GM10266 (cell line): ENCODE results near the gene ACOT7.
A peak's percentile ranks its signal among the peaks of the same experiment; 100 is the strongest.

Source experiments
- DNase-seq: peaks from one replicate; pipeline ENCODE4 v3.0.0; 2012; ENCODE audit errors: extremely low spot score
- TF ChIP-seq, protein P1 (sequence below): IDR thresholded peaks from 2 replicates; pipeline ENCODE4 v1.5.1; 2012; ENCODE audit warnings: mild to moderate bottlenecking, low read depth; ENCODE audit not compliant: control insufficient read depth, insufficient read depth; ENCODE audit errors: missing control alignments

Gene ACOT7

DNA sequence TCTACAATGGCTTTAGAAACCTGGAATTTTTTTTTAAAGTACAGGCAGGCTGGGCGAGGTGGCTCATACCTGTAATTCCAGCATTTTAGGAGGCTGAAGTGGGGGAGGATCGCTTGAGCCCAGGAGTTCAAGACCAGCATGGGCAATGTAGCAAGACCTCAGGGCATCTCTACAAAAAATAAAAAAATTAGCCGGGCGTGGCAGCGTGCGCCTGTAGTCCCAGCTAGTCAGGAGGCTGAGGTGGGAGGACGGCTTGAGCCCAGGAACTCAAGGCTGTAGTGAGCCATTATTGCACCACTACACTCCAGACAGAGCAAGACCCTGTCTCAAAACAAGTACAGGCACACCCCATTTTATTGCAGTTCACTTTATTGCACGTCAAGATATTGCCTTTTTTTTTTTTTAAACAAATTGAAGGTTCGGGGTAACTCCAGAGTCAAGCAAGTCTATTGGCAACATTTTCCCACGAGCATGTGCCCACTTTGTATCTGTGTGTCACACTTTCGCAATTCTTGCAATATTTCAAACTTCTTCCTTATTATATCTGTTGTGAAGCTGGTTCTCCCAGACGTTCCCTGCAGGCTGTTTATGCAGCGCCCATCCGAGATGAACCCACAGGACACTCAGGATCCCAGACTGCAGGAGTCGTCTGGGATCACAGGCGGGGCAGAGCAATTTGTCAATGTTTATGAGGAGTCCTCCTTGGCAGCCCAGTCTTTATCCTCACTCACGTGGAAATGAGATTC is 21.5 kb upstream of the ACOT7 start:
- DNase-seq, result no peak
- TF ChIP-seq, protein P1, sequence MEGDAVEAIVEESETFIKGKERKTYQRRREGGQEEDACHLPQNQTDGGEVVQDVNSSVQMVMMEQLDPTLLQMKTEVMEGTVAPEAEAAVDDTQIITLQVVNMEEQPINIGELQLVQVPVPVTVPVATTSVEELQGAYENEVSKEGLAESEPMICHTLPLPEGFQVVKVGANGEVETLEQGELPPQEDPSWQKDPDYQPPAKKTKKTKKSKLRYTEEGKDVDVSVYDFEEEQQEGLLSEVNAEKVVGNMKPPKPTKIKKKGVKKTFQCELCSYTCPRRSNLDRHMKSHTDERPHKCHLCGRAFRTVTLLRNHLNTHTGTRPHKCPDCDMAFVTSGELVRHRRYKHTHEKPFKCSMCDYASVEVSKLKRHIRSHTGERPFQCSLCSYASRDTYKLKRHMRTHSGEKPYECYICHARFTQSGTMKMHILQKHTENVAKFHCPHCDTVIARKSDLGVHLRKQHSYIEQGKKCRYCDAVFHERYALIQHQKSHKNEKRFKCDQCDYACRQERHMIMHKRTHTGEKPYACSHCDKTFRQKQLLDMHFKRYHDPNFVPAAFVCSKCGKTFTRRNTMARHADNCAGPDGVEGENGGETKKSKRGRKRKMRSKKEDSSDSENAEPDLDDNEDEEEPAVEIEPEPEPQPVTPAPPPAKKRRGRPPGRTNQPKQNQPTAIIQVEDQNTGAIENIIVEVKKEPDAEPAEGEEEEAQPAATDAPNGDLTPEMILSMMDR, result no peak

DNA sequence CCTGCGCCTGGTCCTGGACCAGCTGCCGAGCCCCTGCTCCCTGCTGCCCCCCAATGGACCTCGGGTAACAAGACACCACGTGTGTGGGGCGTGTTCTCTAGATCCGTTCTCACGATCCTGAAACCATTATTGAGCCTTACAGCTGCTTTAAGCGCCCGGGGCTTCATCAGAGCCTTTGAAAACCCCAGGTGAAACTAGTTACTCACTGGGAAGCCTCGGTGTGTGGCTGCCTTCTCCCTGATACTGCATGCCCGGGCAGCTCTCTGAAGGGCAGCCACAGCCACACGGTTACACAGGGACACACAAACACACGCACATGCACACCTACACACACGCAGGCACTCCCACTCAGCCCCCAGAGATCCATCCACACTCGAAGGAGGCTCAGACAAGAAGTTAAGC is 20.9 kb upstream of the ACOT7 start:
- peak; percentile 85 for DNase-seq
- TF ChIP-seq, protein P1, result peak; percentile 58

DNA sequence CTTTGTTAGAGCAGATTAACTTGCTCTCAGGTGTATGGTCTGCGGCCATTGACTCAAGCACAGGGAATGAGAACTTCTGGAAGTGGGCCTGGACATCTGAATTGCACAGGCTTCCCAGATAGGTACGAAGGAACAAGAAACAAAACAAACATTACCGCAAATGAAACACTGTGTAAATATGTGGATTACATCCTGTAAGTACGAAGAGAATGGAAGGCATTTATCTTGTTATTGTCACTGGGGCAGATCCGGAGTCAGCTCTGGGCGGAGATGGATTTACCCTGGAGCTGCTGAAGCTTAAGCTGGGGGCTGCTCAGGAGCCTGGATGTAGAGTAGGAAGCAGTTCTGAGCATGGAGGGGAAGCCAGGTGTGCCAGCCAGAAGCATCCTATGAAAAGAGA is 19.3 kb upstream of the ACOT7 start:
- DNase-seq, result no peak

DNA sequence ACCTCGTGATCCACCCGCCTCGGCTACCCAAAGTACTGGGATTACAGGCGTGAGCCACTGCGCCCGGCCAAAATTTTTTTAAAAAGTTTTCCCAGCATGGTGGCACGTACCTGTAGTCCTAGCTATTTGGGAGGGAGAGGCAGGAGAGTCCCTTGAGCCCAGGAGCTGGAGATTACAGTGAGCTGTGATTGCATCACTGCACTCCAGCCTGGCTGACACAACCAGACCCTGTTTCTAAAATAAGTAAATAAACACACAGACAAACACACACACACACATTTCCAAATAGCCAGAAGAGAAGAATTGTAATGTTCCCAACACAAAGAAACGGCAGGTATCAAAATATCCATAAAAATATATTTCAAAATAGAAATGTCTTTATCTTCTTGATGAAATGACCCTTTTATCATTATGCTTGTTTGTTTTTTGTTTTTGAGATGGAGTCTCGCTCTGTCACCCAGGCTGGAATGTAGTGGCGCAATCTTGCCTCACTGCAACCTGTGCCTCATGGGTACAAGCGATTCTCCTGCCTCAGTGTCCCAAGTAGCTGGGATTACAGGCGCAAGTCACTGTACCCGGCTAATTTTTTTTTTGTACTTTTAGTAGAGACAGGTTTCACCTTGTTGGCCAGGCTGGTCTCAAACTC is 16.8 kb upstream of the ACOT7 start:
- TF ChIP-seq, protein P1, result no peak
- no peak for DNase-seq

More for the DNA sequence above, 19.3 kb upstream of the ACOT7 start:
- TF ChIP-seq, protein P1, result no peak

DNA sequence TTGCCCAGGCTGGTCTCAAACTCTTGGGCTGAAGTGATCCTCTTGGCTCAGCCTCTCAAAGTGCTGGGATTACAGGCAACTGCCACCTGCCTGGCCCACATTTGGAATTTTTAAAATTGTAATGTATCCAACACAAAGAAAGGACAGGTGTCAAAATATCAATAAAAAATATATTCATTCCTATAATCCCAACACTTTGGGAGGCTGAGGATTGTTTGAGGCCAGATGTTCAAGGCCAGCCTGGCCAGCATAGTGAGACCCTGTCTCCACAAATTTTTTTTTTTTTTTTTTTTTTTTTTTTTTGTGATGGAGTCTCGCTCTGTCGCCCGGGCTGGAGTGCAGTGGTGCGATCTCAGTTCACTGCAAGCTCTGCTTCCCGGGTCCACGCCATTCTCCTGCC is 16.2 kb upstream of the ACOT7 start:
- no peak for DNase-seq
- TF ChIP-seq, protein P1, result no peak

DNA sequence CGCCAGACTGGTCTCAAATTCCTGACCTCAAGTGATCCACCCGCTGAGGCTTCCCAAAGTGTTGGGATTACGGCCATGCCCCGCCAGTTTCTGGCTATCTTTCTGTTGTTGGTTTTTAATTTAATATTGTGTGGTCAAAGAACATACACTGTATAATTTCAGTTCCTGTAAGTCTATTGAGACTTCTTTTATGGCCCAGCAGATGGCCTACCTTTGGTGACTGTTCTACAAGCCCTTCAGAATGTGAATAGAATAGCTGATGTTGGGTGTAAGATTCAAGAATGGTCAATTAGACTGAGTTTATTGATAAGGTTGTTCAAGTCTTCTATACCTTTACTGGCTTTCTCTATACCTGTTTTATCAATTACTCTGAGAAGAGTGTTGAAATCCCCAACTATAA is 15.5 kb upstream of the ACOT7 start:
- TF ChIP-seq, protein P1, result no peak

DNA sequence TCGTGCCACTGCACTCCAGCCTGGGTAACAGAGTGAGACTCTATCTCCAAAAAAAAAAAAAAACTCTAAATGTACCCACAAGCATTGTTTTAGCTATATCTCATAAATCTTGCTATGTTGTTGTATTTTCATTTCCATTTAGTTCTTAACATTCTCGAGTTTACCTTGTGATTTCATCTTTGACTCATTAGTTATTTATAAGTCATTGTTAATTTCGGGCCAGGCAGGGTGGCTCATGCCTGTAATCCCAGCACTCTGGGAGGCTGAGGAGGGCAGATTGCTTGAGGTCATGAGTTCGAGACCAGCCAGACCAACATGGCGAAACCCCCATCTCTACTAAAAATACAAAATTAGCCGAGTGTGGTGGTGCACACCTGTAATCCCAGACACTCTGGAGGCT is 14.5 kb upstream of the ACOT7 start:
- no peak for DNase-seq
- TF ChIP-seq, protein P1, result no peak

More for the DNA sequence above, 15.5 kb upstream of the ACOT7 start:
- no peak for DNase-seq
